Esophagus squamous epithelium (tissue), 5 donors: ENCODE data around the gene MPPE1. TPM values are rescaled to one million over a fixed set of nuclear protein-coding genes. Genes with fewer than 3 reads are reported as not detected.

Source experiments
- DNase-seq: peaks from one replicate; lab custom pipeline; 2025; lab: John Stamatoyannopoulos, UW
- H3K27ac ChIP-seq, 4 donors: fragments of 200-600 bp; sonication (generic); one replicate each; pipeline ENCODE4 v1.5.1; 2016 to 2019; ENCODE audit warnings: mild to moderate bottlenecking in 1 of 4
- H3K27me3 ChIP-seq, 4 donors: fragments of 200-600 bp; sonication (generic); 1 replicate in 3 of 4; 2 replicates in 1 of 4; pipeline versions ENCODE4 v1.5.1 to v1.6.0; 2017 to 2021; ENCODE audit warnings: antibody characterized with exemption in 1 of 4
- H3K36me3 ChIP-seq, 3 donors: fragments of 200-600 bp; sonication (generic); one replicate each; pipeline ENCODE4 v1.5.1; 2016 to 2019
- H3K4me1 ChIP-seq, 3 donors: fragments of 200-600 bp; sonication (generic); one replicate each; pipeline ENCODE4 v1.5.1; 2017 to 2019
- H3K4me3 ChIP-seq, 4 donors: fragments of 200-600 bp; sonication (generic); 1 replicate in 3 of 4; 2 replicates in 1 of 4; pipeline ENCODE4 v1.5.1; 2016 to 2019; ENCODE audit warnings: mild to moderate bottlenecking in 2 of 4, moderate library complexity in 1 of 4
- H3K9me3 ChIP-seq, 3 donors: fragments of 200-600 bp; sonication (generic); one replicate each; pipeline ENCODE4 v1.5.1; 2016 to 2019
- POLR2A ChIP-seq, 4 donors: fragments of 450-650 bp; IDR thresholded peaks; one replicate each; pipeline ENCODE4 v1.6.1; 2017; ENCODE audit warnings: antibody characterized with exemption in 4 of 4, mild to moderate bottlenecking in 4 of 4, moderate library complexity in 3 of 4
- WGBS, 2 donors: methylation state at CpG; one replicate each; pipeline ENCODE4 v1.1.5; 2018; 5-methylcytosine and 5-hydroxymethylcytosine counted together
- intact Hi-C: fragments of 100-400 bp; cut with DNase I; formaldehyde crosslinking; loops from one replicate; pipeline ENCODE4 v1.15.0; 2022
- total RNA-seq, 4 donors: library from RNA; depleted of rRNA; stranded (reverse); fragments of >200 nt; gene quantifications; one replicate each; pipeline ENCODE4 v1.1.0, GENCODE V29; 2016
- TF ChIP-seq, protein P1 (sequence below), 6 experiments: fragments of 450-650 bp in 4 of 6; fragments of 200-600 bp in 2 of 6; sonication (generic) in 2 of 6; IDR thresholded peaks; one replicate each; pipeline ENCODE4 v1.5.1; 2016 to 2019; ENCODE audit warnings: antibody characterized with exemption in 6 of 6, mild to moderate bottlenecking in 4 of 6, moderate library complexity in 4 of 6
- donor health status: DM: yes; HTN: yes; CAD: no.

The MPPE1 gene
- total RNA-seq, 4 donors from 2014 or later, result 13.9 to 22.4 (median 15.6) TPM

- intact Hi-C loops, result no loop called here
- no peak overlapping the region for H3K4me3 ChIP-seq
- no peak overlapping the region for H3K27ac ChIP-seq
- H3K4me1 ChIP-seq, result peaks cover 18 to 44% (median 20%) of the 10 kb centered on the region in 3 donors
- 60 to 100% methylated on average over 1 to 2 of the region's 6 CpGs for WGBS, 2 donors
- H3K36me3 ChIP-seq, result no peaks in the 10 kb centered on the region
- no peak for TF ChIP-seq POLR2A (IDR thresholded peaks at IDR 0.05)
- TF ChIP-seq, protein P1, sequence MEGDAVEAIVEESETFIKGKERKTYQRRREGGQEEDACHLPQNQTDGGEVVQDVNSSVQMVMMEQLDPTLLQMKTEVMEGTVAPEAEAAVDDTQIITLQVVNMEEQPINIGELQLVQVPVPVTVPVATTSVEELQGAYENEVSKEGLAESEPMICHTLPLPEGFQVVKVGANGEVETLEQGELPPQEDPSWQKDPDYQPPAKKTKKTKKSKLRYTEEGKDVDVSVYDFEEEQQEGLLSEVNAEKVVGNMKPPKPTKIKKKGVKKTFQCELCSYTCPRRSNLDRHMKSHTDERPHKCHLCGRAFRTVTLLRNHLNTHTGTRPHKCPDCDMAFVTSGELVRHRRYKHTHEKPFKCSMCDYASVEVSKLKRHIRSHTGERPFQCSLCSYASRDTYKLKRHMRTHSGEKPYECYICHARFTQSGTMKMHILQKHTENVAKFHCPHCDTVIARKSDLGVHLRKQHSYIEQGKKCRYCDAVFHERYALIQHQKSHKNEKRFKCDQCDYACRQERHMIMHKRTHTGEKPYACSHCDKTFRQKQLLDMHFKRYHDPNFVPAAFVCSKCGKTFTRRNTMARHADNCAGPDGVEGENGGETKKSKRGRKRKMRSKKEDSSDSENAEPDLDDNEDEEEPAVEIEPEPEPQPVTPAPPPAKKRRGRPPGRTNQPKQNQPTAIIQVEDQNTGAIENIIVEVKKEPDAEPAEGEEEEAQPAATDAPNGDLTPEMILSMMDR (IDR thresholded peaks at IDR 0.05), result no peak
- no peak for DNase-seq
- H3K27me3 ChIP-seq, result no peaks in the 10 kb centered on the region
- H3K9me3 ChIP-seq, result no peaks in the 10 kb centered on the region
Observed at GRCh38 chr18:11943551-11943950, 35.4 kb upstream of the MPPE1 start.

GRCh38 chr18:11940956-11941355 is 32.8 kb upstream of the MPPE1 start:
- no peaks in the 10 kb centered on the region for H3K9me3 ChIP-seq

DNA sequence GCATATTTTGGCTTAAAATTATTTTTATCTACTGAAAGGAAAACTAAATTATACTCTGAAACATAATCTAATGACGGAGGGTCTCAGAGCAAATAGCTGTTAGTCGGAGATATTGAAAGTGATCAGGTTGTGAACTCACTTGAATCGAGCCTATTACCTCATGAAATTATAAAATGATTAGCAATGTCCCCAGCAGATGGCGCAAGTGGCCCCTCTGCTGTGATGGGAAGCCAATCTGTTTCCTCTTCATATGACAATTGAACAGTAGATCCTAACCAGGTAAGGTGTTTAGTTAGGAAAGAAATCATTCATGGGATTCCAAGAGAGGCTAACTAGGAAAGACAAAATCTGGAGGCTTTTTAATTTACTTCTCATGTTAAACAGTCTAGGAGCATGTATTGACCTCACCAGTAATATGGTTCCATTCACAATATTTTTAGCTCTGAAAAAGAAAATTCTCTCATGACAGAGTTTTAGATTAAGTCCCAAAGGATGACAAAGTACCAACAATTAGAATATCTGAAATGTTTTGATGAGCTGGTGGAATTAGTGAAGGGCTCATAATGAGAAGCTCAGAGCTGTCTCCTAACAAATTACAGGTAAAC is 29.9 kb upstream of the MPPE1 start:
- H3K9me3 ChIP-seq, result no peaks in the 10 kb centered on the region
- no peak for DNase-seq
- intact Hi-C loops, result loop anchor here (5.0 kb wide), 1 partner anchor 104 kb away; no protein-coding TSS in a partner anchor
- H3K27me3 ChIP-seq, result no peaks in the 10 kb centered on the region
- no peak for TF ChIP-seq POLR2A (IDR thresholded peaks at IDR 0.05)
- TF ChIP-seq, protein P1 (IDR thresholded peaks at IDR 0.05), result peak; percentile 57 to 88 (median 82)
- H3K4me1 ChIP-seq, result no peaks in the 10 kb centered on the region
- no peaks in the 10 kb centered on the region for H3K36me3 ChIP-seq
- 1 to 2% methylated on average over 4 of the region's 4 CpGs for WGBS, 2 donors
- no peak overlapping the region for H3K4me3 ChIP-seq
- H3K27ac ChIP-seq, result no peak overlapping the region

More at GRCh38 chr18:11940956-11941355, 32.8 kb upstream of the MPPE1 start:
- H3K4me3 ChIP-seq, result no peak overlapping the region
- peaks cover 0 to 18% (median 1%) of the 10 kb centered on the region in 3 donors for H3K4me1 ChIP-seq
- H3K27me3 ChIP-seq, result no peaks in the 10 kb centered on the region
- WGBS, 2 donors, result 74 to 82% methylated on average over 2 of the region's 2 CpGs
- no peak overlapping the region for H3K27ac ChIP-seq
- no peaks in the 10 kb centered on the region for H3K36me3 ChIP-seq
- intact Hi-C loops, result no loop called here
- TF ChIP-seq, protein P1 (IDR thresholded peaks at IDR 0.05), result no peak
- no peak for TF ChIP-seq POLR2A (IDR thresholded peaks at IDR 0.05)
- no peak for DNase-seq

DNA sequence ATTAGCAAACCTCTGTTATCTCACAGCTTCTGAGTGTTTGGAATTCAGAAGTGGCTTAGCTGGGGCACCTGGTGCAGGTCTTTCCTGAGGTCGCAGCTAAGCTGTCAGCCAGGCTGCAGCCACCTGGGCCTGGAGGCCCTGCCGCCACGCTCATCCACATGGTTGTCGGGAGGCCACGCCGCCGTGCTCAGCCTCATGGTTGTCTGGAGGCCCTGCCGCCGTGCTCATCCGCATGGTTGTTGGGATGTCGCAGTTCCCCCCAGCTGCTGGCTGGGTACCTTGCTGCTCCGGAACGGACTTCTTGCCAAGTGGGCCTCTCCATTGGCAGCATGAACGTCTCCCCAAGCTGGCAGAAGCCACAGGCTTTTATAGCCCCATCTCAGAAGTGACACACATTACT is 24.3 kb upstream of the MPPE1 start:
- intact Hi-C loops, result no loop called here
- no peaks in the 10 kb centered on the region for H3K36me3 ChIP-seq
- WGBS, 2 donors, result 70 to 97% methylated on average over 2 to 11 of the region's 14 CpGs
- H3K4me1 ChIP-seq, result no peaks in the 10 kb centered on the region
- no peak for DNase-seq
- no peaks in the 10 kb centered on the region for H3K27me3 ChIP-seq
- TF ChIP-seq POLR2A (IDR thresholded peaks at IDR 0.05), result no peak
- TF ChIP-seq, protein P1 (IDR thresholded peaks at IDR 0.05), result no peak
- no peak overlapping the region for H3K27ac ChIP-seq
- no peaks in the 10 kb centered on the region for H3K9me3 ChIP-seq
- H3K4me3 ChIP-seq, result no peak overlapping the region

- intact Hi-C loops, result no loop called here
- H3K27ac ChIP-seq, result no peak overlapping the region
- DNase-seq, result no peak
- H3K4me1 ChIP-seq, result no peaks in the 10 kb centered on the region
- TF ChIP-seq, protein P1 (IDR thresholded peaks at IDR 0.05), result no peak
- no peak for TF ChIP-seq POLR2A (IDR thresholded peaks at IDR 0.05)
- H3K9me3 ChIP-seq, result no peaks in the 10 kb centered on the region
- WGBS, 2 donors, result 0 to 8% methylated on average over 1 of the region's 1 CpG
- no peaks in the 10 kb centered on the region for H3K36me3 ChIP-seq
- no peaks in the 10 kb centered on the region for H3K27me3 ChIP-seq
- H3K4me3 ChIP-seq, result no peak overlapping the region
Observed at GRCh38 chr18:11927497-11927896, 19.4 kb upstream of the MPPE1 start.
